ENCODE data around the gene MBNL1. TPM values are rescaled to one million over a fixed set of nuclear protein-coding genes. Genes with fewer than 3 reads are reported as not detected.
A peak's percentile ranks its signal among the peaks of the same experiment; 100 is the strongest.
"Not testable (repeated sequence)": the region's sequence is repeated elsewhere in the genome, so short reads cannot be mapped to it uniquely, and the experiment has no call there.

Gene MBNL1
- total RNA-seq, 1 experiment from 2014 or later: 201 TPM

DNA sequence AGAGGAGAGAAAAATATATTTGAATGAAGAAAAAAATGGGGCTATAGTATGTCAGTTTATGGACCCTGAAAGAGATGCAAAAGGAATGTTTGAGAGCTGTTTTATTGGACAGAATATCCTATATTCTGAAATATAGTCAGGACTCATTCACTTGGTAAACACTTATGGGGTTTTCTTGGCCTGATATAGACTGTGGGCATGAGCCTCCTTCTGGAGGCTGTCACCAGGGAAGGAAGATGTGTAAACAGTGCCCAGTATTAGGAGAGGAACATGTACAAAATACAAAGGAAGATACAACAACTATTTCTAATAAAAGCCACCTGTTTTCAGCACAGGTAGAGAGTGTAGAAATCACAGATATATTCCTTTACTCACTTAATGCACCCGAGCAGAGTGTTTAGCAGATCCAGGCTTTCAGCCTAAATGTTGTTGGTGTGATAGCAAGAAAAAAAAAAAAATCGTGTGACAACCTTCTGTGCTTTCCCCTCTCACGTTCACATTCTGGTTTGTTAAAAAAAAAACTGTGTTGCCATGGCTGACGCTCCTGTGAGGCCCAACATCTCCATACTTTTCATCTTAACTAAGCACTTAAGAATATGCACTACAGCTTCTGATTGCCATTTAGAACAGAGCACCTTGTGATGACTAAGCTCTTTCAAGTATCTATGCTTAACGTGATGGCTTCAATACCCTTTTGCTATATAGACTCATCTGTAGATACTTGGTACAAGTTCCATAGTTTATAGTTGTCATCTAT is 134.1 kb downstream of the MBNL1 start:
- peak; percentile 31 for DNase-seq (ENCODE audit: low read depth)

- DNase-seq (ENCODE audit: low read depth): peak; percentile 66
Observed at GRCh38 chr3:152403632-152404066, 134.9 kb downstream of the MBNL1 start.

- DNase-seq (ENCODE audit: low read depth): no peak
Observed at GRCh38 chr3:152404976-152405375, 136.2 kb downstream of the MBNL1 start.

DNA sequence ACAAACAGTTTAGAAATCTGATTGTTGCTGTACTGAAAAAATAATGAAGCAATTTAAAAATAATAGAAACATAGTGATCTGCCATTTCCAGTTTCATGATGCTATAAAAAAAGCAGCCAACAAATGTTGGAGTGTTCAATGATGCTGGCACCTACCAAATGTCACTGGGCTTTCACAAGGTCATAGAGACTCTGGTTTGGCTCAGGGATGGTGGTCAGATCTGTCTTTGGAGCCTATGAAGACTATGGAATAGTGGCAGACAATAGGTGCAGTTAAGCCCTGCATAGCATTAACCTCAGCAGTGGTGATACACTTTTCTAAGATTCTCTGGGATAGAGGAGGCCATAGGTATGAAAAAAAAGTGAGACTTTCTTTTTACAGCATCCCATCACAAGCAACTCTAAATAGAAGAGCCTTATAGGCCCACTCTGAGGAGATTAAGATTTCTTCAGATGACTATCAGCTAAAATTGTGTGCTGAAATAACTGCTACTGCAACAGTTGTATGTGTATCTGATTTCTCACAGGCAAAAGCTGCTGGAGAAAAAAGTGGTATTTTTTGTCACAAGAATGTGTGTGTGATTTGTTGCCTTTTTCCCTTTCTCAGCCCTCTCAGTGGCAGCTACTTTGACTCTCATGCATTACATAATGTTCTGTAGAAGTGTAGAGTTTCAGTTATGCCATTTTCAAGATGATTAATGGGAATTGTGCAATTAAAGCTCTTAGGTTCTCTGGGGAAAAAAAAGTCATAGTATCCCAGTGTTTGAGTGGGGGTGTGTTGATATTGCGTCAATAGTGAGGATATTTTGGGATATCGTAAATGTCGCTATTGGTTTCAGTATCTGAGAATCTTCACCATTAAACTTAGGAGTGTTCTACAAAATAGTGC is 137.4 kb downstream of the MBNL1 start:
- DNase-seq (ENCODE audit: low read depth): peak; percentile 81

GRCh38 chr3:152413240-152413639 is 144.5 kb downstream of the MBNL1 start:
- peak; percentile 34 for DNase-seq (ENCODE audit: low read depth)

GRCh38 chr3:152416808-152417580 is 148.3 kb downstream of the MBNL1 start:
- DNase-seq (ENCODE audit: low read depth): peak; percentile 66

GRCh38 chr3:152419748-152420147 is 151.0 kb downstream of the MBNL1 start:
- DNase-seq (ENCODE audit: low read depth): no peak

DNA sequence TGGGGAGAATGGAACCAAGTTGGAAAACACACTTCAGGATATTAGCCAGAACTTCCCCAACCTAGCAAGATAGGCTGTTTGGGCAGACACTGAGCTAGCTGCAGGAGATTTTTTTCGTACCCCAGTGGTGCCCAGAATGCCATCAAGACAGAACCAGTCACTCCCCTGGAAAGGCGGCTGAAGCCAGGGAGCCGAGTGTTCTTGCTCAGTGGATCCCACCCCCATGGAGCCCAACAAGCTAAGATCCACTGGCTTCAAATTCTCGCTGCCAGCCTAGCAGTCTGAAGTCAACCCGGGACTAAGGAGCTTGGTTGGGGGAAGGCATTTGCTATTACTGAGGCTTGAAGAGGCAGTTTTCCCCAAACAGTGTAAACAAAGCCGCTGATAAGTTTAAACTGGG is 152.4 kb downstream of the MBNL1 start:
- DNase-seq (ENCODE audit: low read depth): no peak

DNA sequence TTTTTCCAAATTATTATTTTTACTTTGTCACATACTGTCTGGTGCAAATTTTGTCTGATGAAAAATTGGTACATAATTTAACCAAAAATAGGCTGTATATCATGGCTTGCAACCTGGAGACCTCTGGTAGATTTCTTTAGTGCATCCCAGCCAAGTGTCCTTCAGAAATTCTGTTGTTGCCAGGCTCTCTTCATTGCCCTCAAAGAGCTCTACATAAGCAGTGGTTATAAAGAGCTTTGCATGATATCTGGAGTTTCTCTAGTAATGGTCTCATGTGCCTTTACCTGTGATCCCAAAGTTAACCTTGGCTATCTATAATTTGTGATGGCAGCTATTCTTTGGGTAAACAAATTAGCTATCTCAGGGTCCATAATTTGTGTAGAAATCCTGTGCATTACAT is 157.7 kb downstream of the MBNL1 start:
- no peak for DNase-seq (ENCODE audit: low read depth)

- peak; percentile 27 for DNase-seq (ENCODE audit: low read depth)
Observed at GRCh38 chr3:152428577-152428976, 159.8 kb downstream of the MBNL1 start.

- DNase-seq (ENCODE audit: low read depth): no peak
Observed at GRCh38 chr3:152430223-152431002, 161.7 kb downstream of the MBNL1 start.

DNA sequence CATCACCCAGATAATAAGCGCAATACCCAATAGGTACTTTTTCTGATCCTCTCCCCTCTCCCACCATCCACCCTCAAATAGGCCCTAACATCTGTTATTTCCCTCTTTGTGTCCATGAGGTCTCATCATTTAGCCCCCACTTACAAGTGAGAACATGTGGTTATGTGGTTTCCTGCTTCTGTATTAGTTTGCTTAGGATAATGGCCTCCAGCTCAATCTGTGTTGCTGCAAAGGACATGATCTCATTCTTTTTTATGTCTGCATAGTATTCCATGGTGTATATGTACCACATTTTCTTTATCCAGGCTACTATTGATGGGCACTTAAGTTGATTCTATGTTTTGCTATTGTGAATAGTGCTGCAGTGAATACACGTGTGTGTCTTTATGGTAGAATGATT is 165.4 kb downstream of the MBNL1 start:
- DNase-seq (ENCODE audit: low read depth): no peak

GRCh38 chr3:152435210-152435609 is 166.5 kb downstream of the MBNL1 start:
- DNase-seq (ENCODE audit: low read depth): not testable (repeated sequence)

GRCh38 chr3:152436707-152437590 is 168.2 kb downstream of the MBNL1 start:
- DNase-seq (ENCODE audit: low read depth): no peak

- peak; percentile 18 for DNase-seq (ENCODE audit: low read depth)
Observed at GRCh38 chr3:152438181-152438580, 169.5 kb downstream of the MBNL1 start.

DNA sequence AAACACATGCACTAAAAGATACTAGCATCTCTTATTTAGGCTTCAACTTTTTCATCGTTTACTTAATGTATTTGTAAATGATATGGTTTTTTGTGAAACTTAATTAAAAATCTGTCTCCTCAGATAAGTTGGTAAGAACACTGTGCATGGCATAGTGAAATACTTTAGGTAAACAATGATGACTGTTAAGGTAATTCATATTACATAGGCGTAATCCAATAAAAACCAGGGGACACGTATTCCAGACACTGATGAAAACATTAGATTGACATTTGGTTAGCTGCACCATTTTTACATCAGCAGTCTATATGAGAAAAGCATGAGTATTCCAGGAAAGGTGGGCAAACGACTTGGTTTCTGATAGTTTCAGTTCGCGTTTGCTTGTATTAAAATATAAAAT is 170.0 kb downstream of the MBNL1 start:
- DNase-seq (ENCODE audit: low read depth): no peak

DNA sequence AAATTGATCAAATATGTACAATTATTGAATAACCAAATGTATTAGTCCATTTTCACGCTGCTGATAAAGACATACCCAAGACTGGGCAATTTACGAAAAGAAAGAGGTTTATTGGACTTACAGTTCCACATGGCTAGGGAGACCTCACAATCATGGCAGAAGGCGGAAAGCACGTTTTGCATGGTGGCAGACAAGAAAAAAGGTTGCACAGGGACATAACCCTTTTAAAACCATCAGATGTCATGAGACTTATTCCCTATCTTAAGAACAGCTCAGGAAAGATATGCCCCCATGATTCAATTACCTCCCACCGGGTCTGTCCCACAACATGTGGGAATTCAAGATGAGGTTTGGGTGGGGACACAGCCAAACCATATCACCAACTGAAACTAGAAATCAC is 171.5 kb downstream of the MBNL1 start:
- DNase-seq (ENCODE audit: low read depth): not testable (repeated sequence)

GRCh38 chr3:152443212-152444023 is 174.7 kb downstream of the MBNL1 start:
- DNase-seq (ENCODE audit: low read depth): no peak

- peak; percentile 71 for DNase-seq (ENCODE audit: low read depth)
Observed at GRCh38 chr3:152444029-152444641, 175.4 kb downstream of the MBNL1 start.

All from M059J (cell line).